HG02588 (cell line): ENCODE measurements around the gene RELA.
A peak's percentile ranks its signal among the peaks of the same experiment; 100 is the strongest.

Experiments used
- ATAC-seq: cut with Tn5 transposase; IDR thresholded peaks from one replicate; pipeline ENCODE4 v1.9.1; 2021; ENCODE audit warnings: mild to moderate bottlenecking, moderate library complexity; ENCODE audit not compliant: unreplicated experiment

RELA gene

GRCh38 chr11:65615229-65615949, 47.3 kb downstream of the RELA start, which contains the start of gene PCNX3:
PCNX3 (plus strand) TSS chr11:65615776; CDS start chr11:65616312, 536 bp downstream.
- peak; percentile 77 for ATAC-seq

- no peak for ATAC-seq
Observed at GRCh38 chr11:65613091-65613928, 49.4 kb downstream of the RELA start.

- no peak for ATAC-seq
Observed at GRCh38 chr11:65612691-65613090, 50.0 kb downstream of the RELA start.

- no peak for ATAC-seq
Observed at GRCh38 chr11:65611758-65612603, 50.7 kb downstream of the RELA start.

- ATAC-seq = no peak
Observed at GRCh38 chr11:65611028-65611757, 51.5 kb downstream of the RELA start.

- ATAC-seq = no peak
Observed at GRCh38 chr11:65610404-65610803, 52.3 kb downstream of the RELA start.

- ATAC-seq = no peak
Observed at GRCh38 chr11:65609665-65610064, 53.1 kb downstream of the RELA start.

- no peak for ATAC-seq
Observed at GRCh38 chr11:65609229-65609628, 53.5 kb downstream of the RELA start.

- ATAC-seq = no peak
Observed at GRCh38 chr11:65607614-65608426, 54.9 kb downstream of the RELA start.

GRCh38 chr11:65606876-65607613, 55.7 kb downstream of the RELA start:
- no peak for ATAC-seq

- no peak for ATAC-seq
Observed at GRCh38 chr11:65604258-65604657, 58.5 kb downstream of the RELA start.
